ENCODE measurements around the gene MBD4. TPM values are rescaled to one million over a fixed set of nuclear protein-coding genes. Genes with fewer than 3 reads are reported as not detected.

The MBD4 gene
- total and polyA plus RNA-seq, 3 donors from 2014 or later: 26.0 to 30.3 (median 27.6) TPM

GRCh38 chr3:129429602-129430001, 10.1 kb downstream of the MBD4 start:
- WGBS, 2 donors: 83 to 84% methylated on average over 4 of the region's 4 CpGs
- TF ChIP-seq, protein P1, sequence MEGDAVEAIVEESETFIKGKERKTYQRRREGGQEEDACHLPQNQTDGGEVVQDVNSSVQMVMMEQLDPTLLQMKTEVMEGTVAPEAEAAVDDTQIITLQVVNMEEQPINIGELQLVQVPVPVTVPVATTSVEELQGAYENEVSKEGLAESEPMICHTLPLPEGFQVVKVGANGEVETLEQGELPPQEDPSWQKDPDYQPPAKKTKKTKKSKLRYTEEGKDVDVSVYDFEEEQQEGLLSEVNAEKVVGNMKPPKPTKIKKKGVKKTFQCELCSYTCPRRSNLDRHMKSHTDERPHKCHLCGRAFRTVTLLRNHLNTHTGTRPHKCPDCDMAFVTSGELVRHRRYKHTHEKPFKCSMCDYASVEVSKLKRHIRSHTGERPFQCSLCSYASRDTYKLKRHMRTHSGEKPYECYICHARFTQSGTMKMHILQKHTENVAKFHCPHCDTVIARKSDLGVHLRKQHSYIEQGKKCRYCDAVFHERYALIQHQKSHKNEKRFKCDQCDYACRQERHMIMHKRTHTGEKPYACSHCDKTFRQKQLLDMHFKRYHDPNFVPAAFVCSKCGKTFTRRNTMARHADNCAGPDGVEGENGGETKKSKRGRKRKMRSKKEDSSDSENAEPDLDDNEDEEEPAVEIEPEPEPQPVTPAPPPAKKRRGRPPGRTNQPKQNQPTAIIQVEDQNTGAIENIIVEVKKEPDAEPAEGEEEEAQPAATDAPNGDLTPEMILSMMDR (IDR thresholded peaks at IDR 0.05): no peak
- TF ChIP-seq POLR2A (IDR thresholded peaks at IDR 0.05): no peak
- no peaks in the 10 kb centered on the region for H3K9me3 ChIP-seq
- no peak for DNase-seq
- H3K4me3 ChIP-seq: no peak overlapping the region
- intact Hi-C loops (cut with DNase I; ENCODE audit: low total_unique reads): no loop called here
- no peak overlapping the region for H3K27ac ChIP-seq
- H3K4me1 ChIP-seq: no peaks in the 10 kb centered on the region
- H3K27me3 ChIP-seq: no peaks in the 10 kb centered on the region
- H3K36me3 ChIP-seq (ENCODE audit: low read depth, missing control alignments): no peaks in the 10 kb centered on the region

DNA sequence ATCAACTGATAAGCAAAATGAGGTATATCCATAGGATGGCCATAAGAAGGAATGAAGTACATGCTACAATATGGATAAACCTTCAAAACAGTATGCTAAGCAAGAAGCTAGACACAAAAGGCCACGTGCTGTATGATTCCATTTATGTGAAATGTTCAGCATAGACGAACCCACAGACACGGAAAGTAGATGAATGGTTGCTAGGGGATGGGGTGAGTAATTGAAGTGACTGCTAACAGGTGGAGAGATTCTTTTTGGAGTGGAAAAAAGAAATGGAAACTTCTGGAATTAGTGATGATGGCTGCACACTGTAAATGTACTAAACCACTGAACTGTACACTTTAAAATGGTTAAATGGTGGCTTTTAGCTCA, 10.7 kb downstream of the MBD4 start:
- Histone ChIP-seq H3K27ac (peak overlapping the region; percentile 28 to 36), H3K4me1 (no peaks in the 10 kb centered on the region), H3K4me3 (no peak overlapping the region), H3K27me3 (no peaks in the 10 kb centered on the region), H3K36me3 (ENCODE audit: low read depth, missing control alignments) (no peaks in the 10 kb centered on the region), H3K9me3 (no peaks in the 10 kb centered on the region)
- intact Hi-C loops (cut with DNase I; ENCODE audit: low total_unique reads): no loop called here
- TF ChIP-seq POLR2A (IDR thresholded peaks at IDR 0.05): no peak
- TF ChIP-seq, protein P1 (IDR thresholded peaks at IDR 0.05): no peak
- WGBS, 2 donors: 60 to 65% methylated on average over 3 of the region's 3 CpGs
- DNase-seq: no peak

DNA sequence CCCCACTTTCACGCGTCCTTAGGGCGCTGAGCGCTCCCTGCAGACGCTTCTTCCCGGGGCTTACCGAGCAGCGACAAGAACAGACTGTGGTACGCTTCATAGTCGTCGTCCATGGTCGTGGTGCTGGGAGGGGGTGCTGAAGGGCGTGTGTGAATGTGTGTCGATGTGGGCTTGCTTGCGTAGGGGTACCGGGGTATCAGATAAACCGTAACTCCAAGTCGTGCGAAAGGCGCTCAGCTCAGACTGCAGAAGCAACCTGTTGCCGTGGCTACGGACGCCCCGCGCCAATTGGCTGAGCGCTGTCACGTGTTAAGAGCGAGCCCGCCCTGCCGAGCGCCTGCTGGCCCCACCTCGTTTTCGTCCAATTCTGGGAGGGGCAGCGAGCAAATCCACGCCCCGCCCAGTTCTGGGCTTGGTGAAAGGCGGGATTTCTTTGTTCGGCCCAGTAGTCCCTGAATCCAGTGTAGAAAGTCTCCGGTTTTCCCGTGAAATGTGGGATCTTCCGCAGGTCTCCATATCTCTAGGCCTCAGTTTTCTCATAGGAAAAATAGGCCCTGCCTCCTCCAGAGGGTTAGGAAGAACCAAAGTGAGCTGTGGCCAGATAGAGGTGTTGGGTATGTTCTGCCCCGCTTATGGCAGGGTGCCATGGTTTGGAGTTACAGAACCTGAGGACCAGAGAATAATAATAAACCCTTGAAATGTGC, 11.2 kb downstream of the MBD4 start, which contains the start of gene EFCAB12:
TSS of gene EFCAB12 (minus strand) at position 261 of the 704 bp plus-strand sequence. CDS start at position 113, 148 bp downstream.
- Histone ChIP-seq H3K4me3 (peak within 1 kb of the TSS; percentile 46 to 65), H3K4me1 (no peaks in the 10 kb centered on the region), H3K36me3 (ENCODE audit: low read depth, missing control alignments) (no peaks in the 10 kb centered on the region), H3K9me3 (no peaks in the 10 kb centered on the region), H3K27ac (peak within 1 kb of the TSS; percentile 28 to 36), H3K27me3 (no peaks in the 10 kb centered on the region)
- no peak for TF ChIP-seq POLR2A (IDR thresholded peaks at IDR 0.05)
- TF ChIP-seq, protein P1 (IDR thresholded peaks at IDR 0.05): no peak
- peak; percentile 98 for DNase-seq
- 1 to 7% methylated on average over 30 to 42 of the region's 42 CpGs for whole genome bisulfite sequencing, 2 donors
- intact Hi-C loops (cut with DNase I; ENCODE audit: low total_unique reads): no loop called here

GRCh38 chr3:129428007-129428375, 11.8 kb downstream of the MBD4 start:
- Histone ChIP-seq H3K27me3 (no peaks in the 10 kb centered on the region), H3K36me3 (ENCODE audit: low read depth, missing control alignments) (no peaks in the 10 kb centered on the region), H3K27ac (no peak overlapping the region), H3K4me1 (no peaks in the 10 kb centered on the region), H3K9me3 (no peaks in the 10 kb centered on the region), H3K4me3 (peak overlapping the region; percentile 46 to 65)
- no peak for TF ChIP-seq POLR2A (IDR thresholded peaks at IDR 0.05)
- TF ChIP-seq, protein P1 (IDR thresholded peaks at IDR 0.05): no peak
- intact Hi-C loops (cut with DNase I; ENCODE audit: low total_unique reads): no loop called here
- WGBS, 2 donors: 3 to 8% methylated on average over 6 to 8 of the region's 8 CpGs
- peak; percentile 19 for DNase-seq

DNA sequence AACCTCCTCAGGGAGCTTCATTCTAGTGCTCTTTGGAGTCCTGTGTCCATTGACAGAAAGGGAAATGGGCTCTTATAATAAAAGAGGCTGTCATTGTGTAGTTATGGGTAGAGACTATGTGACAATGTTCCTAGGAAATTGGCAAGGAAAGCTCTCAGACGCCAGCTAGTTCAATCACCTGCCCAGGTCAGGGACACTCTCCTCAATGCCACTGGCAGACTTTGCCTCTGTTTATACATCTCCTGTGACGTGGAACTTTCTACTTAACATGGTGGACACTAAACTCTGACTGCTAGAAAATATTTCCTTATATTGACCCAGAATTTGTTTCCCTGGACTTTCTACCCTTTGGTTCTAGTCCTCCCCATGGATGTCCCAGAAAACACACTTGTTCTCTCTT, 14.1 kb downstream of the MBD4 start:
- no peak for DNase-seq
- H3K27me3 ChIP-seq: no peaks in the 10 kb centered on the region
- no peaks in the 10 kb centered on the region for H3K36me3 ChIP-seq (ENCODE audit: low read depth, missing control alignments)
- no peaks in the 10 kb centered on the region for H3K4me1 ChIP-seq
- H3K9me3 ChIP-seq: no peaks in the 10 kb centered on the region
- intact Hi-C loops (cut with DNase I; ENCODE audit: low total_unique reads): no loop called here
- no peak overlapping the region for H3K4me3 ChIP-seq
- WGBS, 2 donors: 68 to 71% methylated on average over 2 of the region's 2 CpGs
- TF ChIP-seq, protein P1 (IDR thresholded peaks at IDR 0.05): no peak
- TF ChIP-seq POLR2A (IDR thresholded peaks at IDR 0.05): no peak
- H3K27ac ChIP-seq: no peak overlapping the region

Measured in testis (tissue), 3 donors.